Esophagus (tissue), 2 donors: Measurements from ENCODE around the gene PPP1R15B. TPM values are rescaled to one million over a fixed set of nuclear protein-coding genes. Genes with fewer than 3 reads are reported as not detected.

Experiments
- H3K27ac ChIP-seq, 2 donors: one replicate each; pipeline ENCODE4 v1.5.1; 2013; ENCODE audit warnings: low read depth in 2 of 2, mild to moderate bottlenecking in 2 of 2, inconsistent platforms in 1 of 2, low read length in 1 of 2, moderate library complexity in 1 of 2
- H3K27me3 ChIP-seq, 2 donors: one replicate each; pipeline ENCODE4 v1.6.1; 2013; ENCODE audit warnings: low read length in 2 of 2, control low read depth in 1 of 2, mild to moderate bottlenecking in 1 of 2; ENCODE audit not compliant: insufficient read depth in 2 of 2, control insufficient read depth in 1 of 2
- H3K36me3 ChIP-seq, 2 donors: one replicate each; pipeline ENCODE4 v1.6.1; 2013; ENCODE audit warnings: low read length in 1 of 2; ENCODE audit not compliant: control insufficient read depth in 2 of 2, insufficient read depth in 2 of 2
- H3K4me1 ChIP-seq, 2 donors: one replicate each; pipeline ENCODE4 v1.6.1; 2013; ENCODE audit warnings: low read length in 1 of 2; ENCODE audit not compliant: control insufficient read depth in 2 of 2, insufficient read depth in 2 of 2
- H3K4me3 ChIP-seq, 2 donors: one replicate each; pipeline ENCODE4 v1.5.1; 2013; ENCODE audit warnings: low read length in 2 of 2, mild to moderate bottlenecking in 2 of 2, low read depth in 1 of 2, moderate library complexity in 1 of 2
- H3K9me3 ChIP-seq, 2 donors: one replicate each; pipeline ENCODE4 v1.6.1; 2013; ENCODE audit warnings: mild to moderate bottlenecking in 2 of 2, low read depth in 1 of 2, low read length in 1 of 2, moderate library complexity in 1 of 2; ENCODE audit not compliant: control insufficient read depth in 2 of 2, insufficient read depth in 1 of 2
- WGBS, 2 donors: extraction: QIAGEN DNeasy Blood & Tissue Kit; methylation state at CpG; one replicate each; pipeline ENCODE4 v1.1.7; 2013; 5-methylcytosine and 5-hydroxymethylcytosine counted together
- polyA plus RNA-seq, 2 donors: library from polyadenylated mRNA; stranded (reverse); fragments of 200-250 nt; gene quantifications; one replicate each; pipeline ENCODE4 v1.2.3, GENCODE V29; 2013
- donor health status: healthy with polysubstance abuse.
- donor health status: Bipolar disorder and iron deficiency.

PPP1R15B gene
- polyA plus RNA-seq, 2 donors: 14.1 to 15.7 TPM

DNA sequence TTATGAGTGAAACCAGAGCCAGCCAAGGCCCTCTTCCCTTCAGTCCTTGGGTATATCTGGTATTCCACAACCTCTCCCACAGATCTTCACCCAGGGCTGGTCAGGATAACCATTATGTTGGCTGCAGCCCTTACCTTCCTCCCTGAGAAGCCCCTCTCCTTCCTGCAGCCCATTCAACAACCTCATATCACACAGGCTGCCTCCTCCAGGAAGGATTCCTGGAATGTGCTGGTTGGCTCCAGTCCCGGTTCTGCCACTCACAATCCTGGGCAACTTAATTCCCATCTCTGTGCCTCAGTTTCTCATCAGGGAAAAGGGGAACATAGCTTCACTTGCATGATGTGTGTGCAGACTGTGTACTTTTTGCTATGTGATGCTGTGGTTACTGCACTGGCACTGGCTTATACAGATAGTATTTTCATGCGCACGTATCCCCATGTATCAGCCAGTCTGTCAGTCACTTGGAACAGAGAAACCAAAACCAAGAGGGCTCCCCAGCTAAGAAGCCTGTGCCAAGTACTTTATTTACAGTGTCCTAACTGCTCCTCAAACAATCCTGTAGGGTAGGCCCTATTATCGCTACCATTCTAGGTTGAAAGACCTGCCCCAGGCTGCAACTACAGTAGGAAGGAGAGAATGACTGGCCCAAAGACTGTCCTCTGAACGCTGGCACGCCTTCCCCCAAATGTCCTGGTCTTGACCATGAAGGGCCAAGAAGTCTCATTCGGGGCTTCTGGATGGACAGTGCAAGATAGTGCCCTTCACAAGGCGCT is 39.9 kb upstream of the PPP1R15B start:
- peak overlapping the region; percentile 86 to 97 for H3K27ac ChIP-seq
- 73 to 79% methylated on average over 8 of the region's 8 CpGs for WGBS, 2 donors
- no peaks in the 10 kb centered on the region for H3K27me3 ChIP-seq
- H3K9me3 ChIP-seq: no peaks in the 10 kb centered on the region
- H3K36me3 ChIP-seq: peaks cover 6 to 31% of the 10 kb centered on the region in 2 donors
- H3K4me3 ChIP-seq: no peak overlapping the region
- peaks cover 2 to 21% of the 10 kb centered on the region in 2 donors for H3K4me1 ChIP-seq

DNA sequence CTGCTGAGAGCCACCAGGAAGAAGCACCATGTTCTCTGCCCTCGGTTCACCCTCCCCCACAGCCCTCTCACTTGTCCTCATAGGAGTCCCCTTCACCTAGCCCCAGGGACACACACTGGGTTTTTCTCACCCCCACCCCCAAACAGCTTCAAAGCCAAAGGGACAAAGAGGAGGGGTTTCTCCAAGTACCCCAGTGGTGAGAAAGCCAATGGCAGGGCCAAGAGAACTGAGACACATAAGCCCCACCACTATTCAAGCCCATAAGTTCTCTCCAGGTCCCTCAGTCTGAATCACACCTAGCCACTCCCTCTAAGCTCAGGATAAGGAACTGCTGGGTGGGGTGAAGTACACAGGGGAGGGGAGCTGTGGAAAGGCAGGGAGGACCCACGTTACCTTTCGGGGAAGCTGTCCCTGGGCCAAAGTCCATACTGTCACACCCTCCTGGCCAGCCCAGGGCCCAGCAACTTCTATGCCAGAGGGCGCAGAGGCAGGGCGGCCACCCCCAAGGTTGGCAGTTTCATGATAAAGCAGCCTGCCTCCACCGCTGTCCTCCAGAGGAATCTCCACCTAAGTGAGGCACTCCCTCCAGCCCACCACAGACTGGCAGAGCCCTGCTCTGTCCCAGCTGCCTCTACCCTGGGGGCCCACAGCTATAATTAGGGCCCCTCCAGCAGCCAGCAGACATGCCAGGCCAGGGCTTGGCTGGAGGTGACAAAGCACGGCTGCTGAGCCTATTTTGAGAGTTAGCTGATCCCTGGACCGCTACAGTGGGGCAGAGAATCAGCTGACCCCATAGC is 39.0 kb upstream of the PPP1R15B start:
- H3K36me3 ChIP-seq: peaks cover 4 to 33% of the 10 kb centered on the region in 2 donors
- no peaks in the 10 kb centered on the region for H3K27me3 ChIP-seq
- peak overlapping the region; percentile 86 to 97 for H3K27ac ChIP-seq
- 50 to 51% methylated on average over 8 of the region's 8 CpGs for WGBS, 2 donors
- no peaks in the 10 kb centered on the region for H3K9me3 ChIP-seq
- peaks cover 2 to 27% of the 10 kb centered on the region in 2 donors for H3K4me1 ChIP-seq
- H3K4me3 ChIP-seq: no peak overlapping the region

DNA sequence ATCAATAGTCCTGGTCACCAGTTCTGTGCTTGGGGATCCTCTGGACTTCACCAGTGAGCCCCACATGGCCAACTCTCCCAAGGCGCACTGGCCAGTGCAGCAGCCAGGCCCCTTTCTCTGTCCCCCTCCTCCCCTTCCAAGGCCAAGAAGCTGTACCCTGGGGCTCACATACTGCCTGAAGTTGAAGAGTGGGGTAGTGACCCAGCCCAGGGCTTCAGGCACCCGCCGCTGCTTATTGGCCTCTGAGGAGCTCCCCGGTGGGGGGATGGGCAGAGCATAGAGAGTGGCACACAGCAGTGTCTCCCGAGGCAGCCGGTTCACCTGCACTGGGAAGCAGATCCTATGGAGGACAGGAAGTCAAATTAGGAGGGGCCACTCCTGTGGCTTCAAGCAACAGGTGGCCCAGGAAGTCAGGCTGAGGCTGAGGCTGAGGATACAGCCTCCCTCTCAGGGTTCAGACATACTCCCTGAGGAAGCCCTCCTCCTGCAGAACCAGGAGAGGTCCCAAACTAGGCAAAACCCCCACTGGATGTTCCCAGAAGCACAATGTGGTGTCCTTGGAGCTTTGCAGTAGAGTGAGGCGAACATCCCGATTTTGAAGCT is 38.2 kb upstream of the PPP1R15B start:
- peak overlapping the region; percentile 86 to 97 for H3K27ac ChIP-seq
- peaks cover 3 to 28% of the 10 kb centered on the region in 2 donors for H3K36me3 ChIP-seq
- peaks cover 2 to 27% of the 10 kb centered on the region in 2 donors for H3K4me1 ChIP-seq
- no peaks in the 10 kb centered on the region for H3K9me3 ChIP-seq
- H3K27me3 ChIP-seq: no peaks in the 10 kb centered on the region
- 71 to 79% methylated on average over 8 of the region's 8 CpGs for WGBS, 2 donors
- H3K4me3 ChIP-seq: no peak overlapping the region

DNA sequence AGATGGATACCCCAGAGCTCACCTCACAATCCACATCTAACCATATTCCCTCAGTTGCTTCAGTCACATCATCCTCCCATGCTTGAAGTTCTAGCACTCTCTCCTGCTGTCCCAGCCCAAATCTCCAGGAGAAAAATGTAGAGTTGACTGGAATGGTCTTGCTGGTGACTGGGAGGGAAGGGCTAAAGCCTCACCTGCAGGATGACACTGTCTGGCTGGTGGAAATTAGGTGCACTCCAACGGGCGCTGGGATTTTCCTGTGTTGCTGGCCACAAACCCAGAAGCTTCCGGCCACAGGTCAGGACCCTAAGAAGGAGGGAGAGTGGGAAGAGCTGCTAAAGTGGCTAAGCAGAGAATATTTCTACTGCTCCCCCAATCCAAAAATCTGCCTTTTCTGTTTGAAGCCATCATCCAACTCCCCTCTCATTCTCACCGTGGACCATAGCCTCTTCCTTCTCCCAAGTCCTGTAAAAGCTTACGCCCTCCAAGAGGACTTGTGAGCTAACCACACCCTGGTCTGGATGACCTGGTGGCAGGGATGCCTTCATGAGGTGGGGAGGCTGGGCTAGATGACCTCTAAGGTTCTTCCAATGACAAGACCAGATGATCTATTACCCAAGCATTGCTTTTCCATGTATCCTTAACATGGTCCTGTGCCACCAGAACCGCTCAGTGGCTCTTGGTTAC is 37.5 kb upstream of the PPP1R15B start:
- Histone ChIP-seq H3K36me3 (peaks cover 3 to 28% of the 10 kb centered on the region in 2 donors), H3K4me1 (peaks cover 2 to 29% of the 10 kb centered on the region in 2 donors), H3K27me3 (no peaks in the 10 kb centered on the region), H3K4me3 (no peak overlapping the region), H3K9me3 (no peaks in the 10 kb centered on the region), H3K27ac (peak overlapping the region; percentile 46 to 72)
- WGBS, 2 donors: 81 to 84% methylated on average over 6 of the region's 6 CpGs

DNA sequence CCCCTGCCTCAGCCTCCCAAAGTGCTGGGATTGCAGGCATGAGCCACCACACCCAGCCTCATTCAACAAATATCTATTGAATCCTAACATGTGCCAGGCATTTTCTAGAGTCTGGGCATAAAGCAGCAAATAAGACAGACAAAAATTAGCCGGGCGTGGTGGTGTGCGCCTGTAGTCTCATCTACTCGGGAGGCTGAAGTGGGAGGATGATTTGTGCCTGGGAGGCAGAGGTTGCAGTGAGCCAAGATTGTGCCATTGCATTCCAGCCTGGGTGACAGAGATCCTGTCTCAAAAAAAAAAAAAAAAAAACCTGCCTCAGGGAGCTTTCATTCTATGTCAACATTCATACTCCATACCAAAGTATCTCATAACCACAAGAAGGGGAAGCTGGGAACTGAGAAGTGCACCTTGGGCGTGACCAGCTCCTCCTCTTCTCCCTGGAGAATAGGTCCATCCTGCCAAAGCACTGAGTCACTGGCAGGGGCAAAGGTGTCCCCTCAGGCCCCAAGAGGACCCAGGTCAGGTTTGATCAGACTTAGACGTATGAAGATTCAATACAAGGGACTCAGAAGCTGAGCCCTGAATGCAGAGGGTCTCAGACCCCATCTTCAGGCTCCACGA is 36.8 kb upstream of the PPP1R15B start:
- H3K27ac ChIP-seq: peak overlapping the region; percentile 46 to 72
- no peak overlapping the region for H3K4me3 ChIP-seq
- no peaks in the 10 kb centered on the region for H3K9me3 ChIP-seq
- peaks cover 3 to 28% of the 10 kb centered on the region in 2 donors for H3K36me3 ChIP-seq
- WGBS, 2 donors: 77 to 80% methylated on average over 7 of the region's 7 CpGs
- H3K27me3 ChIP-seq: no peaks in the 10 kb centered on the region
- peaks cover 2 to 33% of the 10 kb centered on the region in 2 donors for H3K4me1 ChIP-seq

DNA sequence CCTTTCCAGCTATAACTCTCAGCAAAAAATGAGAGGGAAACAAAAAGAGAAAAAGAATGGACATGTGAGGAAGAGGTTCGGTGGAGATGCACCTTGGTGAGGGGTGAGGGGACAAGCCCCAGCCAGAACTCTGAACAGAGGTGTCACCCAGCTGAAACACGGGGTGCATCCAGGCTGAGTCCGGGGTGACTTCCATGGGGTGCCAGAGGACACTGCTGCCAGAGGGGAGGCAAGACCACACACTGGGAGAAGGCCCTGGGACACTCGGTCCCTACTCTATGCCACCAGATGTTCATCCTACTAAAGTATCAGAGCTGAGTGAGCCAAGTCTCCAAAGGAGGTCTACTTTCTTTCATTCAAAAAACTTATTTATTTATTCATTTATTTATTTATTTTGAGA is 36.1 kb upstream of the PPP1R15B start:
- Histone ChIP-seq H3K9me3 (no peaks in the 10 kb centered on the region), H3K4me1 (peaks cover under 1 to 36% of the 10 kb centered on the region in 2 donors), H3K36me3 (peaks cover 0 to 28% of the 10 kb centered on the region in 2 donors), H3K27ac (peak overlapping the region in 1 of 2 donors; percentile 63), H3K27me3 (no peaks in the 10 kb centered on the region), H3K4me3 (no peak overlapping the region)
- WGBS, 2 donors: 59 to 62% methylated on average over 4 of the region's 4 CpGs

DNA sequence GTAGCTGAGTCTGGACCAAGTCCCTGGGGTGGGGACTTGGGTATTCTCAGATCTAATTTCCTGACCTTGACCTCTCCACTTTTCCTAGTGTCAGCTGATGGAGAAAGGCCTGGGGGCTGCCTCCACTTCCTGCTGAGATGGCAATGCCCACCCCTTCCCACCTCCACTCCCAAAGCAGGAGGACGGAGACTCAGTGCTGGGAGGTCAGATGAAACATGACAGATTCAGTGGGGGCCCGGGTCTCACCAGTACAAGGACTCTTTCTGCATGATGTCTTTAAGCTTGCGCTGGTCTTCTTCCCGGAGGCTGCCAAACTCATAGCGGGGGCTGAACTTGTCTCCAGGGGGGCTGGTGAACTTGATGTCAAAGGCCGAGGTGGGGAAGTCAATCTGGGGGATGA is 35.6 kb upstream of the PPP1R15B start:
- peaks cover 0 to 30% of the 10 kb centered on the region in 2 donors for H3K36me3 ChIP-seq
- H3K27ac ChIP-seq: no peak overlapping the region
- H3K4me1 ChIP-seq: peaks cover 2 to 41% of the 10 kb centered on the region in 2 donors
- no peaks in the 10 kb centered on the region for H3K9me3 ChIP-seq
- H3K4me3 ChIP-seq: no peak overlapping the region
- WGBS, 2 donors: 88% methylated on average over 6 of the region's 6 CpGs
- no peaks in the 10 kb centered on the region for H3K27me3 ChIP-seq

DNA sequence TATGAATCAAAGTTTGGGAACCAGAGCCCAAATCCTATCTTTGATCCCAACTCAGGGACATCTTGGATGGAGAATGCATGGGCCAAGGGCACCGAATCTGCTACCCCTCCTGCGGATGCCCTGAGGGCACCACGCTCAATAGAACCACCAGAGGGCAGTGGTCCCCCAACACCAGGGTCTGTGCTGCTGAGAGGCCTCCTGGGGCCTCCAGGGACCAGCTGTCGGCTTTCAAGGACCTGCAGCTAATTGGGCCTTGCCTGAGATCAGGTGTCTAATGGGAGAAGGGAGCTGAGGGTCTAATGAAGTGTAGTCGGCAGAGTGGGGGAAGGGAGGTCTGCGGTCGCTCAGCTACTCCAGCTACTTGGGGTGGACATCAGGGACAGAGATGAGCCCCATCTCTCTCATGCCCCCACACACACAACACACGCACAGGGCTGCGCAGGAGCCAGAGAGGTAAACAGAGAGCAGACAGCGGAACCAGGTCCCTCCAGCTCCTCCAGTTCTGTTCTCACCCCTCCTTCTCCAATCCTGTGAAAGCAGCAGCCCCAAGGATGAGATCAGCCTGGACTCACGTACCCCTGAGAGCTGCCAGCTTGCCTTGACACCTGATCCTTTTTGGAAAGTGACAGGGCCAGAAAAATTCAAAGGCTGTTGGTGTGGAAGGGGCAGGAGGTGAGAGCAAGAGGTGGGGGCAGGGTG is 34.9 kb upstream of the PPP1R15B start:
- H3K27me3 ChIP-seq: no peaks in the 10 kb centered on the region
- no peak overlapping the region for H3K4me3 ChIP-seq
- peaks cover 2 to 44% of the 10 kb centered on the region in 2 donors for H3K4me1 ChIP-seq
- WGBS, 2 donors: 51% methylated on average over 11 of the region's 11 CpGs
- H3K36me3 ChIP-seq: peaks cover 0 to 33% of the 10 kb centered on the region in 2 donors
- no peaks in the 10 kb centered on the region for H3K9me3 ChIP-seq
- peak overlapping the region in 1 of 2 donors; percentile 51 for H3K27ac ChIP-seq
